HG03139 (cell line): ENCODE data around the gene TMEM165.

ENCODE experiments used
- ATAC-seq: cut with Tn5 transposase; IDR thresholded peaks from one replicate; pipeline ENCODE4 v1.9.1; 2021; ENCODE audit not compliant: unreplicated experiment

TMEM165 gene

DNA sequence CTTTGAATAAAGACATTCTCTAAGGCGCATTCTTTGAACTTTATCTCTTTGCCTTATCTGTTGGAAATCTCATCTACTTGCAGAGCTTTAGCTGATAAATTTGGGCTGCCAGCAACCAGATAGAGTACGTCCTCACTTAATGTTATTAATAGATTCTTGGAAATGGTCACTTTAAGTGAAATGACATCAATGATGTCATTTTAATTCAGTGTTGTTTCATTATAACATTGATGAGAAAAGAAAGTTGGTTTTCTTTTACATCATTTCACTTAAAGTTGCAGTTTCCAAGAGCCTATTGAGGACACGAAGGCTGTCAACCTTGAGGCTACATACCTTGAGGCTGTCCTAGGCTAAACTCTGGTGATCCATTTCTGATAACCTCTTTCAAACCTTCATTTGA is 9.3 kb downstream of the TMEM165 start:
- ATAC-seq, result no peak

DNA sequence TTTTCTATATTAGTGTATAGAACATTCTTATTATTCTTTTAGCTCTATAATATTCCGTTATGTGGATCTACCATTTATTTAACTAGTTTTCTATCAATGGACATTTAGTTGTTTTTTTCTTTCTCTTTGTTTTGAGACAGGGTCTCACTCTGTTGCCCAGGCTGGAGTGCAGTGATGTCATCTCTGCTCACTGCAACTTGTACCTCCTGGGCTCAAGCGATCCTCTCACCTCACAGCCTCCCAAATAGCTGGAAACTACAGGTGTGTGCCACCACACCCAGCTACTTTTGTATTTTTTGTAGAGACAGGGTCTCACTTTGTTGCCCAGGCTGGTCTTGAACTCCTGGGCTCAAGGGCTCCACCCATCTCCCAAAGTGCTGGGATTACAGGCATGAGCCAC is 10.8 kb downstream of the TMEM165 start:
- no peak for ATAC-seq

DNA sequence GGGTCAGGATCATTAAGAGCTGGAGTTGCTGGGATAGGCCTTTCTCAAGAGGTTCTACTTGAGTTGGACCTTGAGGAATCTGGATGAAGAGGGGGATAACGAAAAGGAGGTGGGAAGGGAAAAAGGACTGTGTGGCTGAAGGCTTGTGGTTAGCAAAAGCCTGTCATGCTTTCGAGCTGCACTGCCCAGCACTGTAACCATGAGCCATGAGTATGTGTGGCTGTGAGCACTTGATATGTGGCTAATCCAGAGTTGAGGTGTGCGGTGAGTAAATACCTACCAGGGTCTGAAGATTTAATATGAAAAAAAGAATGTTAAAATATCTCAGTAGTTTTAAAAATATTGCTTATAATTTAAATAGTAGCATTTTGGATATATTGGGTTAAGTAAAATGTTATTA is 11.4 kb downstream of the TMEM165 start:
- no peak for ATAC-seq

DNA sequence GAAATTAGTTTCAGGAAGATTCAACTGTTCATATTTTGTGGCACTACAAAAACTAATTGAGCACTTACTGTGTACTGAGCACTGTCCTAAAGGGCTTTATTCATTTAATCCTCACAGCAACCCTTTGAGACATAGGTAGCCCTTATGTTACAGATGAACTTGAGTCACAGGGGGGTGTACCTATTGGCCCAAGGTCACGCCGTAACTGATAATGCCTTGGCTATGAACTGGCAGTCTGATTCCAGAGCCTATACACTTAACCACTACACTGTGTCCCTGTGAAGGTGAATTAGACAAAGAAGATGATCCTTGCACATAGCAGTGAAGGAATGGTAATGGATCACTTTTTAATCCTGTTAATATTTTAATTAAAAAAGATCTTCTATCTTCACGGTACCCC is 12.0 kb downstream of the TMEM165 start:
- ATAC-seq, result no peak

DNA sequence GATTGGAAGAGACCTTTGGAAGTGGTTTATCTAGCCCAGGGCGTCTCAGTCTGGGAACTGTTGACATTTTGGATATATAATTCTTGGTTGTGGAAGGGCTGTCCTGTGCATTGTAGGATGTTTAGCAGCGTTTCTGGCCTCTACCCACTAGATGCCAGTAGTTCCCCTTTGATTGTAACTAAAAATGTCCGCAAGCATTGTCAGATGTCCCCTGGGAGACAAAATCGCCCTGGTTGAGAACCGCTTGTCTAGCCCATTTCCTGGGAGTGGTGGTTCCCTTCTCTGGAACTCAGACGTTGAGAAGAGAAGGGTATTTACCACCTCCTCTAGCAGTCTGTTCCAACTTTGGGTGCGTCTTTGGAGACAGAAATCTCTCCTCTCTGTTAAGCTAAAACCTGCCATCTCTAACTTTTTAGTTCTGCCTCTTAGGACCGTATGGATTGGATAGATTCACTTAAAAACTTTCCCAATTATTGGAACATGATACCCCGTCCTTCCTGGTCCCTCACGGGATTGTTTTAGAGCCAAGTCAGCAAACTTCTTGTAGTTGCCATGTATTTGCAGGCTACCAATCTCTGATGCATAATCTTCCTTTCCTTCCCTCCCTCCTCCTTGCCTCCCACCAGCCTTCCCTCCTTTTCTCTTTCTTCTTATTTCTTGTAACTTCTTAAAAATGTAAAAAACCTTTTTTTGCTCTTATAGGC is 13.9 kb downstream of the TMEM165 start:
- peak; percentile 89 for ATAC-seq

DNA sequence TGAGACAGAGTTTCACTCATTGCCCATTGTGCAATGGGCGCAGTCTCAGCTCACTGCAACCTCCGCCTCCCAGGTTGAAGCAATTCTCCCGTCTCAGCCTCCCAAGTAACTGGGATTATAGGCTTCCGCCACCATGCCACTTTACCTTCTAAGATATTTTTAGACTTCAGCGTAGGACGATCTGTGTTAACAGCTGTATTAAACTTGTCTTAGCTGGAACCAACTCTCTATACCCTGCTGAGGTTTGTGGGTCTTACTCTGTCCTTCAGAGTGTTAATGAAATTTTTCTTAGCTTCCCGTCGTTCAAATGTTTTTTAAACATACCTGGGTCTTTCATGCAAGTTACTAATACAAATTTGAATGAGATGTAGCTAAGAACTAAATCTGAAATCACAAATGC is 14.7 kb downstream of the TMEM165 start:
- no peak for ATAC-seq

DNA sequence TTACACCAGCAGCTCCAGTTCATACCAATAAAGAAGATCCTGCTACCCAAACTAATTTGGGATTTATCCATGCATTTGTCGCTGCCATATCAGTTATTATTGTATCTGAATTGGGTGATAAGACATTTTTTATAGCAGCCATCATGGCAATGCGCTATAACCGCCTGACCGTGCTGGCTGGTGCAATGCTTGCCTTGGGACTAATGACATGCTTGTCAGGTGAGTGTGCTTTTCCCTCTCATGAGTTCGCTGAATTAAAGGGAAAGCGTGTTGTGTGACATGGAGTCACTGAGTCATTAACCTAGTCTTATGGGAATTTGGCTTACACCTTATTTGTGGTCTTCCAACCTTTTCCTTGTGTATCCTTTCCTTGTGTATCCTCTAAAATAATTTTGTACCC is 15.9 kb downstream of the TMEM165 start:
- ATAC-seq, result no peak

DNA sequence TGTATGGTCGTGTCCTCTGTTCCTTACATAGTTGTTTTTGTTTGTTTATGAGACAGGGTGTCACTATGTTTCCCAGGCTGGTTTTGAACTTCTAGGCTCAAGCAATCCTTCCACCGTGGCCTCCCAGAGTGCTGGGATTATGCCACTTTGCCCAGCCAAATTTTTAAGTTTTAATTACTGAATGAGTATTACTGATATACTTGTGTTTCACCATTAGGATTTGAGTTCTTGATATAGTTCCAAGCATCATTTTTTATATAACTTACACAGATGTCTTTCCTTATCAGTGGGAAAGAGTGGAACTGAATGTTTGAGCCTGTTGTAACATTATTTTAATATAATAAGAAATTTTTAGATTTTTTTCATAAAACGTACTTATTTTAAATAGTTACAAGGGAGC is 20.4 kb downstream of the TMEM165 start:
- no peak for ATAC-seq

DNA sequence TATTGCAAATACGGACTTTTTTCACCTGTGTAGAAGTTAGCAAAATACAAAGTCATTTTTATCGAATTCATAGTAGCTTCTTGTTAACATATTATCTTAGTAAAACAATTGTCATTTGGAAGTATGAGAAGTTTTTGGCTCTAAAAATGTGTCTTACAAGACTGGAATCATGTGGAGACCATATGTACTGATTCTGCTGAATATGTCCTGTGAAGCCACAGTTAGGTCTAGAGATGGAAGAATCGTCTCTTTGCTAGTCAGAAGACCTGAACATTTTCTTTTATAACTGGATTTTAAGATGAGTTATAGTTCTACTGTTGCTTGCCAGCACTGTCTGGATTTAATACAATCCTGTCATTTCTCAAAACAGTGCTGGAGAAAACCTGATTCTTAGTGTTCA is 29.0 kb downstream of the TMEM165 start:
- no peak for ATAC-seq

DNA sequence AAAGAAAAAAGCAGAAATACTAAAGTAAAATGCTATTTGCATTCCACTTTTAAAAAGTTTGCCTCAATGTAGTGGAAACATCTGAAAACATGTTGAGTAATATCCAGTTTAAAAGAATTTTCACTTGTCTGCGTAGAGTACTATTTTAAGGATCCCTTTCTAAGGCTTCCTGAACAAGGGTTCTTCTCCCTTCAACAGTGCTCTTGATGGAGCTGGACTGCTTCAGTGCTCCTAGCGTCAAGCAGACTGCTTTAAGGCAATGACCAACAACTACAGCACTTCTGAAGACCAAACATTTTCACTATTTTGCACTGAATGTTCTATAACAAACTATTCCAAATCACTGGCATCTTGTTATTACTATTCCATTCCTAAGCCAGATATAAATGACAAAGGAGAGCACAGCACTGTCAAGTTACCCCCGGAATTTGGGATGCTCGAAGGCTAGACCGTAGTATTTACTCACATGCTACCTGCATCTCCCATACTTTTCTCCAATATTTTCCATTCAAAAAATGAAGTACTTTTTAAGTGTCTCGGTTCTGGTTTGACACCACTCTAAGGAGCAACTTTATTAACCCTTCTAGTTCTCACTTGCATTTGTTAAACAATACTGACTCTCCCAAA is 36.1 kb downstream of the TMEM165 start:
- ATAC-seq, result no peak

DNA sequence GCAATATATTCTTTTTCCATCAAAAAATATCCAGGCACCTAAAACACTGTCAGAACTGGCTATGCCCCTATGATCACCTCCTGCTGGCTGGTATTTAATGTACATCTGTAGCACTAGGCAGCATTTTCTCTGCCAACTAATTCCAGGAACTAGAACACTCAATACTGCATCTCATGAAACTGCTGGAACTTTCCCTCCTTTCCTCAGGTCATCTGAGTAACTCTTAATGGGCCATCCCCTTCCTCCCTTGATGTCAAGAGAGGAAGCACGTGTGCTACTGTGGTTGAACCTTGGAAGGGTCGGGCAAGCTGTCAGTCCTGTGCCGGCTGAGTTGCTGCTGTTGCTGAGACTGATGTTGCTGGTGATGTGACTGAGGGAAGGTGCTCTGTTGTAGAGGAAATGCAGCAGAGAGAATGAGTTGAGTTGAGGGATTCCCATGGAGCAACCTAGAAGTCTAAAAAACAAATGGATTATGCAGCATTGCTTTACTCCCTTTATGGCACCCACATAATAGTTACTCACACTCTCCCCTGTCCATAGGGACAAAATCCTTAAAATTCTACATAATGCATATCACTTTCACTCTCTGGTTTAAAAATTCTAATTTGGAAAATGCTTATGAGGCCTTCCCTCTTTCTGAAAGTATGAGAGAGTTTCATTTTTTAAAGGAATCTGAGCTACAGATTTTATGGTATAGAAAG is 39.5 kb downstream of the TMEM165 start:
- ATAC-seq, result no peak

DNA sequence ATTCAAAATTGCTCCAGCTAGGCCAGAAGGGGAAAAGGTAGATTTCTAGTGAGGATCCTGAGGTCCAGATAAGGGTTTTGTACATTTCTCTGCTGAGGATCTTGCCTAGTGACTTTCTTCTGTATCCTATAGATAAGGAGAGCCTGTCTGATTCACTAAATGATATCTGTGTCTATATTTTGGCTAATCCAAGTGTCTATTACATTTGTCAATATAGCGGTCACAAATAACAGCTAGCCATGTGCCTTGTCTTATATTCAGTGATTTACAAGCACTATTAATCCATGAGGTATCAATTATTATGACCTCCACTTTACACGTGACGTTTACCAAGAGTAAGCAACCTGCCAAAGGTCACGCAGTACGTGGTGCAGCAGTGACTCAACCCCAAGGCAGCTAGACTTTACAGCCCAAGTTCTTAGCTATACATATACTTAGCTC is 41.6 kb downstream of the TMEM165 start:
- no peak for ATAC-seq

DNA sequence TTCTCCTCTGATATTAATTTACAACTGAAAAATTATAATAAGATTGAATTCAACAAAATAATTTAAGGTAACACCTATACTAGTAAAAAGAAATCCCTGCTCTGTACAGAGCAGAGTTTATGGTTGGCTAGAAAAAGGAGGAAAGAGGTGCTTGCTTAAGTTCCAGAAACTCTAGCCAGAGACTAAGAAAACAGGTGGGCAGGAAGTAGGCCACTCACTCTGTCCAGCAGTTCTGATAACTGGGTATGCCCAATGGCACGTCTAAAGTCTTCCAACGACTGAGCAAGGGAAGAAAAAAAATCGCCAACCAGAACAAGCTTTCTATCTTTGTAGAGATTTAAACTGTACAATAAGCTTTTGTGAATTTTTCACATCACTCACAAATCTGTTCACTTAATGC is 42.1 kb downstream of the TMEM165 start:
- no peak for ATAC-seq

DNA sequence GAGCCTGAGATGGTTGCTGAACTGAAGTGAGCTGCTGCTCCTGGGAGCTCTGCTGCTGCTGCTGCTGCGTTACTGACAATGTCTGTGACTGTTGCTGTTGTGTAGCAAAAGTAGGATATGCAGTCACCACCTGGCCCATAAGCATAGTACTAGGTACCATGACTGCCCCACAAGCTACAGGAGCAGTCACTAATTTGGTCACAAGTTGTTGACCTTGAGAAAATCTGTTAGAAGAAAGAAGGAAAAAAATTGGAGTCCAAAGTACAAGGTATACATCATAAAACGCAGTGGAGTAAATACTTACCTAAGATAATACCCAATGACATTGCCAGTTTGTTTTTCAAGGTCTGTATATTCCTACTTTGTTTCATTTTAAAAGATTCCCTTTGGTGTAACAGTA is 42.6 kb downstream of the TMEM165 start:
- ATAC-seq, result no peak

DNA sequence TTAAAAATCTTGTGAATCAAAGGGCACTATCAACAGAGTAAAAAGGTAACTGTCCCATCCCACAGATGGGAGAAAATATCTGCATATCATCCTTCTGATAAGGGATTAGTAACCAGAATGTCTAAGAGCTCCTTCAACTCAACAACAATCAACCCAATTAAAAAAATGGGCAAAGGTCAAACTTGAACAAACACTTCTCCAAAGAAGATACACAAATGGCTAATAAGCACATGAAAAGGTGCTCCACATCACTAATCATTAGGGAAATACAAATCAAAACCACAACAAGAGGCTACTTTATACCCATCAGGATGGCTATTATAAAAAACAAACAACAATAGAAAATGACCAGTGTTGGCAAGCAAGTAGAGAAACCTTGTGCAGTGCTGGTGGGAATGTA is 43.3 kb downstream of the TMEM165 start:
- ATAC-seq, result no peak

DNA sequence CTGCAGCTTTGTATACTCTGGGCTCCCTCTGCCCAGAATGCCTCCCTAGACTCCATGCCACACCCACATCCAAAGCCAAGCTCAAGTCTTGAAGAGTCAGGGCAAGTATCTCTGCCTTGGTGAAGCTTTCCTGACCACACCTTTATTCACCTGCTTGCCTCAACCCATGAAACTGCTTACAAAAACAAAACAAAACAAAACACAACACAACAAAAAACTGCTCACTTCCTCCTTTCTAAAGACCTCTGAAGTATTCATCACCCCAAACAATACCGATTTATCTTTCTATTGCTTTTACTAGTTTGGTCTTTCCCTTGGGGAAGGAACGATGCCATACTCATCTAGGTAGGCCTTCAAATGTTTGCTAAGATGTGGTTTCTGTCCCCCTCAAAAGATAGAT is 45.0 kb downstream of the TMEM165 start:
- no peak for ATAC-seq

DNA sequence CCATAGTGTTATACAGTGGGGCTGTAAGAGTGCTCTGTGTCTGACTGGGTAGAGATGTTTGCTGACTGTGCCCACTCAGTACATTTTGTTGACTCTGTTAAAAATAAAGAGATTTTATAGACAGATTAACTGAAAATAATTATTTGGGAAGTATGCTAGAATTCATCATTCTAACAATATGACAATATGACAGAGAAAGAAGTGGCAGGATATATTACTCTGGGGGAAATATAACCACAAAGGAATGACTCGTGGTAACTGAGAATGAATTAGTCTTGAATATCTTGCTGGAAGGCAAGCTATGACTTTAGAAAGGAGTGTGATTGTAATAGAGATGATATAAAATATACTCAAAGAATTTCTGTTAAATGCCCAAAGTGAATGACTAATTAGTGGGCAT is 46.8 kb downstream of the TMEM165 start:
- no peak for ATAC-seq

DNA sequence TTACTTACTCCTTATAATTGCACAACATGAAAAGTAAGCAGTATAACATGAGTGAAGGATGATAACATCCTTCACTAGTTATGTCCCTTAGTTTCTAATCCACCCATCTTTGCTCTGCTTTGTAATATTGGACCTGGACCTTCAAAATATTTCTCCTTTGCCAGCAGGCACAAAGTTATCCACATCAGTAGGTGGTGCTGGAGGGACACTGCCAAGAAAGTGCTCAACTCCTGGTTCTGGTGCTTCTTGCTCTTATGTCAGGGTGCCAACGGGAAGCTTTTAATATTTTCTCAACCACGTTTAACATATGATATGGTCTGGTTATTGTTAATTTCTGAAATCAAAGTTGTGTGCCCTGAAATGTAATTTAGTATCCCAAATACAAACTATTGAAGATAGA is 49.1 kb downstream of the TMEM165 start:
- no peak for ATAC-seq

DNA sequence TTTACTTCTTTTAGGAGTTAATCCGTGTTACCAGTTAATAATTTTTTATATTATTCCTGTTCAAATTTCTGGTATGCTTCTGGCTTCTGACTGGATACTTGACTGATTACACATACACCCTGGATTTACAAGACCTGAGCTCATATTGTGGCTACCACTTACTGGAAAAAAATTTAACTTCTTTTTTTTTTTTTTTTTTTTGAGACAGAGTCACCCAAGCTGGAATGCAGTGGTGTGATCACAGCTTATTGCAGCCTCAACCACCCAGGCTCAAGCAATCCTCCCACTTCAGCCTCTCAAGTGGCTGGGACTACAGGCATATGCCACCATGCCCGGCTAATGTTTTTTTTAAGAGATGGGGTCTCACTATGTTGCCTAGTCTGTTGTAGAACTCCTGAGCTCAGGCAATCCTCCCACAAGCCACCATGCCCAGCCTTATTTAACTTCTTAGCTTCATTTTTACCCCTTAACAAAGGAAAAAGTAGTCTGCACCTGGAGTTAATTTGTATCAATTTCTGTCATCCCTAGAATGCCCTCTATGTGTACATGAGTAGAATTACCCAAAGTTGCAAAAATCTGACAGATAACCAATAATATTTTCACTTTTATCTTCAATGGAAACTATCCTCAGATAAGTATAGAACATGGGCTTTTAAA is 50.3 kb downstream of the TMEM165 start:
- no peak for ATAC-seq

DNA sequence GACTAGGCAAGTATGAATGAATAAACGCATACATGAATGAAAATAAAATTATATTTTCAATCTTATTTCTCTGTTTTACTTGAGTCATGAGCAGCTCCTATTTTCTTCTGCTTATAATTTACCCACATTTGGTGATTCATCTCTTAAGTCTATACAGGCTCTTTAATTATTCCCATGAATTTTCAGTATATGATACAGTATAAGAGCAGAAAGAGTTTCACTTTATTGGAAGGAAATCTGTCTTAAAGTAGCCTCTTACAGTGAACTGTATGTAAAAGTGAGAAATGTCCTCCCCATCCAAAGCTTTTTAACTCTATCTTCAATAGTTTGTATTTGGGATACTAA is 50.8 kb downstream of the TMEM165 start:
- no peak for ATAC-seq

DNA sequence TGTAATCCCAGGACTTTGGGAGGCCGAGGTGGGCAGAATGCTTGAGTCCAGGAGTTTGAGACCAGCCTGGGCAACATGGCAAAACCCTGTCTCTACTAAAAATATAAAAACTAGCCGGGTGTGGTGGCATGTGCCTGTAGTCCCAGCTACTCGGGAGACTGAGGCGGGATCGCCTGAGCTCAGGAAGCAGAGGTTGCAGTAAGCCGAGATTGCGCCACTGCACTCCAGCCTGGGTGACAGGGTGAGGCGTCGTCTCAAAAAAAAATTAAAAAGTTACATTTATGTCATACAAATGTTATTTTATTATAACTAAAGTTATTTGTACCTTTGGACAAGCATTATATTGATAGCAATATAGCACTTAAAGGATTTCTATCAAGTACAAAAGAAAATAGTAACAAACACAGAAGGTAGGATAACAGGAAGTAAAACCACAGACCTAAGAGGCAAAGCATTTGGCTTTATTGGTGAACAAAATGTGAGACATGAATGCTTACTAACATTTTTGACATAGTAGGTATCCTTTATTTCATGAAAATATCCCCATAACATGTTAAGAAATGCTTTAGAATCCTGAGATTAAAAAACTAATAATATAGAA is 51.5 kb downstream of the TMEM165 start:
- no peak for ATAC-seq

DNA sequence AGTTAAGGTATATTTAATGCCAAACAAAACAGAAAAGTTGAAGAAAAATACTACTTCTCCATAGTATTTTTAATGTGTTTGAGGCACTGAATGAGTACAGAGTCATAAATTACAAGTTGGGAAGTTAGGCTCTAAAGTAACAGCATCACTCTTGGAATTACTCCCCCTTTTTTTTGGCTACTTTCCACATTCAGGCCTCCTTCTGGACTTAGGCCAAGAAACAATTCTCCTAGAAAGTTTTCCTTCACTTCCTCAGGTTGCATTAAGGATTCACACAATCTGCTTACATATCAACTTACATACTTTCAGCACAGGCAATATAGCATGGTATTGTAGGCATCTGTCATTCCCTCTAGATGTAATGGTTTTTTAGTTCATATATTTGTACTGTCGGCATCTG is 52.1 kb downstream of the TMEM165 start:
- ATAC-seq, result no peak
